ENCODE results near the gene ATF3.
A peak's percentile ranks its signal among the peaks of the same experiment; 100 is the strongest.
"Not testable (repeated sequence)": the region's sequence is repeated elsewhere in the genome, so short reads cannot be mapped to it uniquely, and the experiment has no call there.

The ATF3 gene

GRCh38 chr1:212648431-212648830, 39.9 kb downstream of the ATF3 start:
- no peak for FAIRE-seq
- TF ChIP-seq POLR2AphosphoS5 (IDR thresholded peaks at IDR 0.05; ENCODE audit: low read depth, low read length) (no peak), POLR2A (IDR thresholded peaks at IDR 0.05; ENCODE audit: low read depth, low read length) (no peak)
- no peak for DNase-seq (ENCODE audit: insufficient read length)

DNA sequence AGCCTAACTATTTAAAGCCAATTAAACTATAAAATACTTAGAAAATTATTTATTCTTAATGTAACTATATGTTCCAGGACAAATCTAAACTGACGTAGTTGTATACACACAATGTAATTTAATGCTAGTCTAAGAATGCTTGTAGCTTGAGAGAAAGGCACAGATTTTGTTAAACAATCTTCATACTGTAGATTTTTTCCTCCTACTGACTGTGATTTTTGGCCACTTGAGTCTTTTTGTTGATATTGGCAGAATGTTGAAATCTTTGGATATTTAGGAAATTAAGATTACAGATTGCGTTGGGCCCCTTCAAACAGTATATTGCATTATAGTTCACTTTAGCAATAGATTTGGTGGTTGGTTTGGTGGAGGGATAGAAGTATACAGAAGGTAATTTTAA, 40.5 kb downstream of the ATF3 start:
- DNase-seq (ENCODE audit: insufficient read length) = no peak
- no peak for TF ChIP-seq POLR2A (IDR thresholded peaks at IDR 0.05; ENCODE audit: low read depth, low read length)
- TF ChIP-seq TAF1 (IDR thresholded peaks at IDR 0.05; ENCODE audit: borderline replicate concordance, low read depth, low read length) = no peak
- TF ChIP-seq POLR2AphosphoS5 (IDR thresholded peaks at IDR 0.05; ENCODE audit: low read depth, low read length) = no peak
- no peak for FAIRE-seq

- DNase-seq (ENCODE audit: insufficient read length) = no peak
- no peak for TF ChIP-seq POLR2AphosphoS5 (IDR thresholded peaks at IDR 0.05; ENCODE audit: low read depth, low read length)
- TF ChIP-seq TAF1 (IDR thresholded peaks at IDR 0.05; ENCODE audit: borderline replicate concordance, low read depth, low read length) = no peak
- no peak for TF ChIP-seq POLR2A (IDR thresholded peaks at IDR 0.05; ENCODE audit: low read depth, low read length)
- no peak for FAIRE-seq
Measured at GRCh38 chr1:212650228-212650627, 41.7 kb downstream of the ATF3 start.

- FAIRE-seq = no peak
- TF ChIP-seq POLR2AphosphoS5 (IDR thresholded peaks at IDR 0.05; ENCODE audit: low read depth, low read length) (no peak), TAF1 (IDR thresholded peaks at IDR 0.05; ENCODE audit: borderline replicate concordance, low read depth, low read length) (no peak), POLR2A (IDR thresholded peaks at IDR 0.05; ENCODE audit: low read depth, low read length) (no peak)
Measured at GRCh38 chr1:212651521-212651920, 43.0 kb downstream of the ATF3 start.

DNA sequence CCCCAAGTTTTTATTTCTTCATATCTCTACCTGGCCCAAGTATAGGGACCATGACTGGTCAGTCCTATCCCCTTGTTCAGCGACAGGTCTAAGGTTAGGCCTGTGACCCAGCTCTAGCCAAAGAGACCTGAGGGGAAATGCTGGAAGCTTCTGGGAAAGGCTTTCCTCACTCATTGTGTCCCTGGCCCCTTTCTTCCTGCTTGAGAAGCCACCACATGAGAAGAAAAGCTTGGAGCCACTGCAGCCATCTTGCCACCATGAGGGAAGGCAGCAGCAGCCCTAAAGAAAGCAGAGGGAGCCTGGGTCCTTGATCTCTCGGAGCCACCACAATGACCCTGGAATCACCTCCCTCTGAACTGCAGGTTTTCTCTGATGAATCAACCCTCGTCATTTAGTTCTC, 43.4 kb downstream of the ATF3 start:
- DNase-seq (ENCODE audit: insufficient read length) (no peak), FAIRE-seq (no peak)
- TF ChIP-seq POLR2A (IDR thresholded peaks at IDR 0.05; ENCODE audit: low read depth, low read length) = no peak
- TF ChIP-seq POLR2AphosphoS5 (IDR thresholded peaks at IDR 0.05; ENCODE audit: low read depth, low read length) = no peak
- TF ChIP-seq TAF1 (IDR thresholded peaks at IDR 0.05; ENCODE audit: borderline replicate concordance, low read depth, low read length) = no peak

More at GRCh38 chr1:212651521-212651920, 43.0 kb downstream of the ATF3 start:
- no peak for DNase-seq (ENCODE audit: insufficient read length)

DNA sequence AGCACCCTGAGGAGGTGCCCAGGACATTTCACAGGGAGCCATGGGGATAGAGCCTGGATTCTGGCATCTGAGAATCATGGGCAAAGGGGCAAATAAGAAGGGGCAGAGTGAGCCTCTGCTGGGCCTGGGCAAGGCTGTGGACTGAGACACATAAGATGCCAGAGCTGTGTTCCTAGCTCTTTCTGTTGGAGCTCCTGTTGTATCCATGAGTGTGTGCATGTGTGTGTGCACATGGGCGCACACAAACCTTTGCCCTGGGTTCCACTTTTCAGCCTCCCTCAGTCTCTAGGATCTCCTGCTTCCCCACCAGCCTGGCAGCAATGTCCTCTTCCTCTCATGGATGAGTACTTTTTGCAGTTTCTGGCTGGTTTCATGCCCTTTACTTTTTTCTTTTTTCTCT, 44.0 kb downstream of the ATF3 start:
- DNase-seq (ENCODE audit: insufficient read length) = no peak
- TF ChIP-seq POLR2AphosphoS5 (IDR thresholded peaks at IDR 0.05; ENCODE audit: low read depth, low read length) (no peak), POLR2A (IDR thresholded peaks at IDR 0.05; ENCODE audit: low read depth, low read length) (no peak), TAF1 (IDR thresholded peaks at IDR 0.05; ENCODE audit: borderline replicate concordance, low read depth, low read length) (no peak)
- no peak for FAIRE-seq

- DNase-seq (ENCODE audit: insufficient read length) (no peak), FAIRE-seq (peak; percentile 36)
- TF ChIP-seq TAF1 (IDR thresholded peaks at IDR 0.05; ENCODE audit: borderline replicate concordance, low read depth, low read length) = no peak
- TF ChIP-seq POLR2A (IDR thresholded peaks at IDR 0.05; ENCODE audit: low read depth, low read length) = no peak
- no peak for TF ChIP-seq POLR2AphosphoS5 (IDR thresholded peaks at IDR 0.05; ENCODE audit: low read depth, low read length)
Measured at GRCh38 chr1:212655668-212656440, 47.3 kb downstream of the ATF3 start.

DNA sequence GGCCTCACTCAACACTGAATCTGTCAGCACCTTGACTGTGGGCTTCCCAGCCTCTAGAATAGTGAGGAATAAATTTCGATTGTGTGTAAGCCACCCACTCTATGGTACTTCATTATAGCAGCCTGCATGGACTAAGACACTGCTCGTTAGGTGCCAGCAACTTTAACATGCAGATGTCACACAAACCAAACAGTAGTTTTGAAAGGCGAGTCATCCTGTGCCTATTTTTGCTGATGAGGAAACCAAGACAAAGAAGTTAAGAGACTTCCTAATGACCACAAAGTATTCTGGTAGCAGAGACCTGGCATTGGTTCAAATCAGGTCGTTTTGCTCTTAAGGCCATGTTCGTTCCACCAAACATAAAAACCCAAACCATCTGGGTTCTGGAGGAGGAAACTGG, 48.2 kb downstream of the ATF3 start:
- no peak for DNase-seq (ENCODE audit: insufficient read length)

GRCh38 chr1:212658250-212658649, 49.7 kb downstream of the ATF3 start:
- FAIRE-seq; DNase-seq (ENCODE audit: insufficient read length): not testable (repeated sequence)

More for the DNA sequence above, 48.2 kb downstream of the ATF3 start:
- FAIRE-seq = no peak
- TF ChIP-seq POLR2AphosphoS5 (IDR thresholded peaks at IDR 0.05; ENCODE audit: low read depth, low read length) (no peak), POLR2A (IDR thresholded peaks at IDR 0.05; ENCODE audit: low read depth, low read length) (no peak), TAF1 (IDR thresholded peaks at IDR 0.05; ENCODE audit: borderline replicate concordance, low read depth, low read length) (no peak)

DNA sequence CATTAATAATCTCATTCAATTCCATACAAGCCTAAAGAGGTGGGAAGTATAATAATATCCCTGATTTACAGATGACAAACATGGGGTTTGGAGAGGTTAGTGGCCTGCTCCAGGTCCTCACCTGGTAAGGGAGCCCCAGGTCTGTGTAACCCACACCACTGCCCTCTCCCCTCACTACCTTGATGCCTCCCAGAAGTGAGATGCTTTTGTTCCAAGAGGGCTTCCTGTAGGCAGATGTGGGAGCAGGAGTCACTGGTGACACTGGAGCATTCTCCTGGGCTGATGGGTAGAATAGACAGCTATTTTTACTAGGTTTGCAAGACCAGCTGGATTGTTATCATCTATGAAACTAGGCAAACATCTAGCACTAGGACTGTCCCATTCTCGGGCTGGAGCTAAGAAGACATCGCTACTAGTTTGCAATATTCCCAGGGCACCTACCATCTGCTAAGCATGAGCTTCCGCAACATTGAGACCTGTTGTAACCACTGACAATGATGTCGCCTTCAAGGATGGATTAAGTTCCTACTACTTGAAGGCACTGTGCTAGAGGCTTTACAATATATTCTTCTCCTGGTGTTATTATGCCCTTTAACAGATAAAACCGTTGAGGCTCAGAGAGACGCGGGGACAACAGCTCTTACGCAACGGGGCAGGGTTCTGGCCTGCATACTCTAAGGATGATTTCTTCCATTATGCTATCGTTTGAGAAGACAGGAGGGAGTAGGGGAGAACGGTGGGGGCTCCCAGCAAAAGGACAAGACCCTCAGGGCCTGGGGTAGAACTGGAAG, 56.0 kb downstream of the ATF3 start:
- TF ChIP-seq POLR2A (IDR thresholded peaks at IDR 0.05; ENCODE audit: low read depth, low read length) (no peak), POLR2AphosphoS5 (IDR thresholded peaks at IDR 0.05; ENCODE audit: low read depth, low read length) (no peak), TAF1 (IDR thresholded peaks at IDR 0.05; ENCODE audit: borderline replicate concordance, low read depth, low read length) (no peak)
- FAIRE-seq = no peak
- DNase-seq (ENCODE audit: insufficient read length) = no peak

GRCh38 chr1:212665241-212666115, 56.9 kb downstream of the ATF3 start:
- DNase-seq (ENCODE audit: insufficient read length) (peak; percentile 78), FAIRE-seq (peak; percentile 87)
- no peak for TF ChIP-seq POLR2AphosphoS5 (IDR thresholded peaks at IDR 0.05; ENCODE audit: low read depth, low read length)
- no peak for TF ChIP-seq TAF1 (IDR thresholded peaks at IDR 0.05; ENCODE audit: borderline replicate concordance, low read depth, low read length)
- TF ChIP-seq POLR2A (IDR thresholded peaks at IDR 0.05; ENCODE audit: low read depth, low read length) = no peak
